NCI-H748 (cell line): ENCODE data around the gene CNKSR3.

Experiments used
- DNase-seq: peaks from one replicate; lab custom pipeline; 2025; ENCODE audit not compliant: unreplicated experiment; lab: John Stamatoyannopoulos, UW

Gene CNKSR3

GRCh38 chr6:154356113-154356512 is 154.4 kb downstream of the CNKSR3 start:
- DNase-seq, result no peak

- DNase-seq, result no peak
Measured at GRCh38 chr6:154354265-154354777, 156.2 kb downstream of the CNKSR3 start.

- DNase-seq, result no peak
Measured at GRCh38 chr6:154353626-154354025, 156.9 kb downstream of the CNKSR3 start.

DNA sequence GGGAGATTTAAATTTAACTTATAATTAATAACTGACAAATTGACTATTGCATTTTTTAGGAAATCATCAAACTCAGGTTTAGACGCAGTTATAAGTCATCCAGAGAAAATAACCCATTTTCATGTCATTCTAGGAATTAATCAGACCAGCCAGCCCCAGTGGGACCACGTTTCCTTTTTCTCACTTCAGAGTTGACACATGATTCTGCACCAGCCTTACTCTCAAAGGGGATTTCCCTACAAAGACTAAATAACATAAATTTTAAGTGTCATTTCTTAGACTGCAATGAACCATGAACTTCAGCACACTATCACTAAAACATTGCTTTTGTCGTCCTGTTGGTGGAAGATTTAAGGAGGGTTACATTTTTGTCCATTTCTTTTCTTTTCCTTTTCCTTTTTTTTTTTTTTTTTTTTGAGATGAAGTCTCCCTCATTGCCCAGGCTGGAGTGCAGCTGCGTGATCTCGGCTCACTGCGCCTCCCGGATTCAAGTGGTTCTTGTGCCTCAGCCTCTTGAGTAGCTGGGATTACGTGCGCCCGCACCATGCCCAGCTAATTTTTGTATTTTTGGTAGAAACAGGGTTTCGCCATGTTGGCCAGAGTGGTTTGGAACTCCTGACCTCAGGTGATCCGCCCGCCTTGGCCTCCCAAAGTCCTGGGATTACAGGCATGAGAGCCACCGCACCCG is 157.4 kb downstream of the CNKSR3 start:
- no peak for DNase-seq

DNA sequence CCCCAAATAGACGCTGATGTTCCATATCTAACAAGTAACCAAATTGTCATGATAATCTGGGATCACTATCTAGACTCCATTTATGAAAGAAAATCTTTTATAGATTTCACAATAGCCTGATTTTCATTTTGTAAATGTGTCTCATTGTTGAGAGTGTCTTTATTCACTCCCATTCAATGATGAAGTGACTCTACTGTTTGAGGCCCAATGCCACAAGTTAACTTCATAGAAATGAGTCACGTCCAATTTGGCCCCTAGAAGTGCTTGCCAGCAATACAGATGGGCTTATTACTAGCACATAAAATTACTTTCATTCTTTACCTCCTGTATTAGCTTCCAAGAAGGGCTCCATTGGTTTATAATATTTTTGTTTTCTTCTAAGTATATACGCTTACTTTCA is 160.2 kb downstream of the CNKSR3 start:
- no peak for DNase-seq

DNA sequence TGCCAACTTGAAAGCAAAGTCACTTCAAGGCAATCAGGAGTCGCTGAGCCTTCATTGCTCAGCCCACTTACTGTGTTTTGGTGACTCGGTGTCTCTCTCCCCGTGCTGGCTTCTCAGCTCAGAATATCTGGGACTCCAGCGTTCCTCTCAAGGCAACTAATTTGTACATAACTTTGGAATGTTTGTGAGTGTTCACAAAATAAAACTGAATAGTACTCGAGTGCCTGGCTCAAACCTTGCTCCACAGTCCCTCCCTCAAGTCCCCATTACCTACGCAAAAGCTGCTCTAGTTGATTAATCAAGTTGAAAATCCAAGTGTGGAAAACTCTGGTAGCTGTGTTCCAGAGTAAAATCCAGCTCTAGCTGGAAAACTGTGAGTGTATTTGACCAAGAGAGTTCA is 162.5 kb downstream of the CNKSR3 start:
- no peak for DNase-seq

GRCh38 chr6:154345811-154346210 is 164.7 kb downstream of the CNKSR3 start:
- no peak for DNase-seq

GRCh38 chr6:154343473-154344308 is 166.8 kb downstream of the CNKSR3 start:
- DNase-seq, result peak; percentile 98

- DNase-seq, result no peak
Measured at GRCh38 chr6:154341871-154342270, 168.6 kb downstream of the CNKSR3 start.

GRCh38 chr6:154341336-154341735 is 169.1 kb downstream of the CNKSR3 start:
- DNase-seq, result no peak
